ENCODE data around the gene ITLN2.
"Not testable (repeated sequence)": the region's sequence is repeated elsewhere in the genome, so short reads cannot be mapped to it uniquely, and the experiment has no call there.

Gene ITLN2

GRCh38 chr1:160952129-160952510 is 2.5 kb downstream of the ITLN2 start:
- no peak for DNase-seq

- peak; percentile 52 for DNase-seq
Observed at GRCh38 chr1:160951443-160952128, 3.0 kb downstream of the ITLN2 start.

DNA sequence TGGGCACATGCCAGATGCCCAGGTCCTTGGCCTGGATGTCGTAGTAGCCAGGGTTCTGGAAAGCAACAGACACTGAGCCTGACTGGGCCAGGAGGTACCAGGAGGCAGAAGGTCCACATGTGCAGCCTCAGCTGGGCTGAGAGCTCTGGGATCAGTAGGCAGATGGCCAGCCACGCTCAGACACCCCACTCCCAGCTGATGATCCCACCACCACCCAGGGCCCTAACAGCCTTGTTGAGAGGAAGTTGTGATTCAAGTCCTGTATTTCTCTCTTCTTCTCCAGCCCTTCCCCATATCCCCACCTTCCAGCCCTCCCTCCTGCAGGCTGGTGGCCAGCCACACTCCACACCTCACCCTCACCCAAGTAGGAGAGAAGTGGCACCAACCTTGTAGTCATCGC is 4.0 kb downstream of the ITLN2 start:
- DNase-seq, result no peak

DNA sequence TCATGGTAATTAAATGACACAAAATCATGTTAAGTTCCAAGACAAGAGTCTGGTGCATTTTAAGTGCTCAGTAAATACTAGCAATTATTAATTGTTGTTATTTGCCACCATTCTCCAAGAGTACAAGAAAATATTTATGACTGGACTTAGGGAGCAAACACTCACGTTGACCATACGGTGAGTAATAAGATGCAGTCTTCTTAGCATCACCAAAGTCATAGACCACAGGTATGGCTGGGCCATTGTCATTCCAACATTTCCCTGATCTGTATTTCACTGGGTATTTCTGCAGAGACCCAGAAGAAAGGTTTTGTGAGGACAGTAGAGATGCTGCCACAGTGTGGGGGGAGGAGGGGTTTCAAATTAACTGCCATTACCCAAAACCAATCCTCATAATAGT is 4.7 kb downstream of the ITLN2 start:
- no peak for DNase-seq

- DNase-seq, result not testable (repeated sequence)
Observed at GRCh38 chr1:160949216-160949880, 5.3 kb downstream of the ITLN2 start.

DNA sequence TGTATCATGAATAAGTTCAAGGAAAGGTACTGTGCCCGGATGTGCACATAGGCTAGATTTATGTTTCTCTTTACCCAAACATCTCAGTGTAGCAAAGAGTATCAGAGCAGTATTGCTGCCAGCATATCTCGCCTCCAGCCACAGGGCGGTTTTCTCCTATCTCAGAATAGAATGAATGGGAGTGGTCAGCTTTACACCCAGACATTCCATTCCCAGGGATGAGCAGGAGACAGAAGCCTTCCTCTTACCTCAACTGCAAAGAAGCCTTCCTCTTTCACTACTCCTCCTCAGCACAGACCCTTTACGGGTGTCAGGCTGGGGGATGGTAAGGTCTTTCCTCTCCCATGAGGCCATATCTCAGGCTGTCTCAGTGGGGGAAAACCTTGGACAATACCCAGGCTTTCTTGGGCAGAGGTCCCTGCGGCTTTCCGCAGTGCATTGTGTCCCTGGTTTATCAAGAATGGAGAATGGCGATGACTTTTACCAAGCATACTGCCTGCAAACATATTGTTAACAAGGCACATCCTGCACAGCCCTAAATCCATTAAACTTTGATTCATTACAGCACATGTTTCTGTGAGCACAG is 7.3 kb downstream of the ITLN2 start:
- not testable (repeated sequence) for DNase-seq

GRCh38 chr1:160945881-160946280 is 8.7 kb downstream of the ITLN2 start:
- DNase-seq, result not testable (repeated sequence)

GRCh38 chr1:160945079-160945478 is 9.5 kb downstream of the ITLN2 start:
- DNase-seq, result no peak

DNA sequence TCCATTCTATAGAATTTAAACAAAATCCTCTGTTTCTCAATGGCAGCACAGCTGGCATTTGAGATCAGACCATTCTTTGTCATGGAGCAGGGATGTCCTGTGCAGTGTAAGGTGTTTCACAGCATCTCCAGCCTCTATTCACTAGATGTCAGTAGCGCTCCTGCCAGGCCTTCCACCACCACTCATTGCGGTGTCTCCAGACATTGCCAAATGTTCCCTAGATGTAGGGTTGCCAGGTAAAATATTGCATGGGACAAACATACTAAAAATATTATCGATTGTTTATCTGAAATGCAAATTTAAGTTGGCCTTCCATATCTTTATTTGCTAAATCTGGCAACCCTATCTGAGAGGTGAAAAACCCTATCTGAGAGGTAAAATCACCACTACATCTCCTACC is 11.7 kb downstream of the ITLN2 start:
- DNase-seq, result no peak

GRCh38 chr1:160936666-160937065 is 17.9 kb downstream of the ITLN2 start:
- not testable (repeated sequence) for DNase-seq

GRCh38 chr1:160935527-160936258 is 18.9 kb downstream of the ITLN2 start:
- no peak for DNase-seq

DNA sequence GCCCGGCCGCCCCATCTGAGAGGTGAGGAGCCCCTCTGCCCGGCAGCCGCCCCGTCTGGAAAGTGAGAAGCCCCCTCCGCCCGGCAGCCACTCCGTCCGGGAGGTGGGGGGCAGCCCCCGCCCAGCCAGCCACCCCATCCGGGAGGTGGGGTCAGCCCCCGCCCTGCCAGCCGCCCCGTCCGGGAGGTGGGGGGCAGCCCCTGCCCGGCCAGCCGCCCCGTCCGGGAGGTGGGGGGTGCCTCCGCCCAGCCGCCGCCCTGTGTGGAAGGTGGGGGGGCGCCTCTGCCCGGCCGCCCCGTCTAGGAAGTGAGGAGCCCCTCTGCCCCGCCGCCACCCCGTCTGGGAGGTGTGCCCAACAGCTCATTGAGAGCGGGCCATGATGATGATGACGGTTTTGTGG is 21.3 kb downstream of the ITLN2 start:
- DNase-seq, result not testable (repeated sequence)

GRCh38 chr1:160925652-160926244 is 28.9 kb downstream of the ITLN2 start:
- DNase-seq, result no peak

DNA sequence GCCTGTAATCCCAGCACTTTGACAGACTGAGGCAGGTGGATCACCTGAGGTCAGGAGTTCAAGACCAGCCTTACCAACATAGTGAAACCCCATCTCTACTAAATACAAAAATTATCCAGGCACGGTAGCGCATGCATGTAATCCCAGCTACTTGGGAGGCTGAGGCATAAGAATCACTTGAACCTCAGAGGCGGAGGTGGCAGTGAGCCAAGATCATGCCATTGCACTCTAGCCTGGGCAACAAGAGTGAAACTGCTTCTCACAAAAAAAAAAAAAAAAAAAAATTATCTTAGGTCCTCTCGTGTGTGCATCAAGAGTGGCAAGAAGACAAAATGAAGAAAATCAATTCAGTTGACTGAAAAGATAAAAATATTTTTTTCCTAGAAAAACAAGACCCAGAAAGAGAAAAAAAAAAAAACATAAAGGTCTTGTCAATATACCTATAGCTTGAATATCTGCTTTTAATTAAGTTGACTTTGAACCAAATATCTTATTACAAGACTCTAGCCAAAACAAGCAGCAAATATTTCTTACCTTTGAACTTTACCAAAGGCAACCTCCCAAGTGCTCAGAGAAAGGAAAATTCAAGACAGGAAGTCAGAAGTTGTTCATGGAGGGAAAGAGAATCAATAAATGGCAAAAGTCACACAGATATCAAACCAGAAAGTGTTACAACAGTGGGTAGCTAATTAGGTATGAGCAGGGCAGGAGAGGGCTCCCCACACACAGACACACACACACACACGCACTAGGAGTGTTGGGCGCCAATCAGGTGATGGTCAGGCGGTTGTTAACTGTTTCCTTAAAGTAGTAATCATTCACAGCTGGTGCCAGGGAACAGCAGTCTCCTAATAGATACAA is 29.6 kb downstream of the ITLN2 start:
- DNase-seq, result no peak

GRCh38 chr1:160916666-160917065 is 37.9 kb downstream of the ITLN2 start:
- DNase-seq, result no peak

GRCh38 chr1:160913229-160913628 is 41.4 kb downstream of the ITLN2 start:
- not testable (repeated sequence) for DNase-seq

- no peak for DNase-seq
Observed at GRCh38 chr1:160911925-160912324, 42.7 kb downstream of the ITLN2 start.

DNA sequence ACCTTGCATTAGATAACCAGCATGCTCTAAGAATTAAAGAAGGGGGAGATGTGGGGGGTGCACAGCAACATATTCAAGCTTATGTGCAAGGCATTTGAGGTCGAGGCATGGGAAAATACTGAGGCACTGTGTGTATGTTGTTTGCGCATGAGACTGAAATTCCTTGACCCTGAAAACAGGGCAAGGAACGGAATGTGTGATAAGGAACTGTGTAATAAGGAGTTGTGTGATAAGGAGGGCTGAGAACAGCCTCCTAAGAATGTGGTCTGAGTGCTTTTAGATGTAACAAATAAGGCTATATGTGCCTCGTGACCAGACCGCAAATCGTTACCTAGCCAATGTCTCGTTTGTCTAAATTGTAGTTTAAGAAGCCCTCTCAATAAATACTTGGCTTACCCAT is 43.2 kb downstream of the ITLN2 start:
- DNase-seq, result no peak

GRCh38 chr1:160910170-160910750 is 44.3 kb downstream of the ITLN2 start:
- DNase-seq, result no peak

DNA sequence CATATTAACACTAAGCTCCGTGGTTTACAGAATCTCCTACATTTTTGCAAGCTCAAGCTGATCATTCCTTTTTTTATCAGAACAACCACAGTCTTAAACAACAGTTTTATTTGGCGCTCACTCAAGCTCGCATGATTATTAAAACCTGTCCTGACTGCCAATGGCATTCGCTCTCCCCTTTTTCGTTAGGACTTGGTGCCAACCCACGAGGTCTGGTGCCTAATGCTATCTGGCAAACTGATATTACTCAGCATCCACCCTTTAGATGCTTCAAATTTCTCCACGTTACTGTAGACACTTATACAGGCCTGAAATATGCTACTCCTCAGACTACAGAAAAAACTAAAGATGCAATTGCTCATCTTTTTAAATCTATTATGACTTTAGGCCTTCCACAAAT is 46.6 kb downstream of the ITLN2 start:
- no peak for DNase-seq

DNA sequence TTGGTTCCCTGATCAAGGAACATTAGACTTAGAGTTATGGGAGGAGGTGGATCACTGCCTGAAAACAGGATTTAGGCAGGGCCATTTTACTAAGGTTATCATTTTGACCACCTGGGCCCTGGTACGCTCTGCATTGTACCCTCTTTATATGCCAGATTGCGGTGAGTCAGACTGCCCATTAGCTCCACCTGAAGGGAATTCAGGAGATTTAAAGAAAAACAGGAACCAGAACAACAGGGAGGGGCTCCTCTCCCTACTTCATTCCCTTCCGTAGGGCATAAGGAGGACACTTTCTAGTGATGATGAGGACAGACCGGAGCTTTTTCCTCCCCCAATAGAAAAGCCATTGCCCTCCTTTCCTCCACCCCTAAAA is 49.0 kb downstream of the ITLN2 start:
- no peak for DNase-seq
